ENCODE measurements around the gene GALNT10. TPM values are rescaled to one million over a fixed set of nuclear protein-coding genes. Genes with fewer than 3 reads are reported as not detected.

GALNT10 gene
- total RNA-seq, 1 donor from 2014 or later, result 4.8 TPM

DNA sequence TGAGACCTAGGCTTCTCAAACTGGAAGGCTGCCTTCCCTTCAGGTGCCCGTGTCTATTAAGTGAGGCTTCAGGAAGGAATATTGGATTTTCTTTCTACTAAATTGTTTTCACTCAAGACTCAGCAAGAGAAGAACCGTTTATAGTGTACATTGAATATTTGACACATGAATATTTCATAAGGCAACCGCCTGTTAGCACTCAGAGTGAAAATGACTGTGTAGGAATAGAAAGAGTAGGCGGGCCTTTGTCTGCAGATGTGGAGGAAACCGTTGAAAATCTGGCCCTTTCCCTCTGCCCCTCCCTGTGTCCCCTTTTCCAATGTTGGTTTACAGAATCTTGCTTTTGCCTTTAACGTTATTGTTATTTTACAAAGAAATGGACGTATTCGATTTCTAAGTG lies 261.4 kb downstream of the GALNT10 start:
- Mint-ChIP-seq H3K4me1 (ENCODE audit: low read depth, unreplicated experiment) (peaks cover 7% of the 10 kb centered on the region), H3K27ac (ENCODE audit: unreplicated experiment) (no peak overlapping the region), H3K4me3 (ENCODE audit: unreplicated experiment) (no peak overlapping the region), H3K27me3 (ENCODE audit: unreplicated experiment) (no peaks in the 10 kb centered on the region), H3K9me3 (ENCODE audit: unreplicated experiment) (no peaks in the 10 kb centered on the region), H3K36me3 (ENCODE audit: unreplicated experiment) (no peaks in the 10 kb centered on the region)
- DNase-seq, result no peak
- TF ChIP-seq, protein P1, sequence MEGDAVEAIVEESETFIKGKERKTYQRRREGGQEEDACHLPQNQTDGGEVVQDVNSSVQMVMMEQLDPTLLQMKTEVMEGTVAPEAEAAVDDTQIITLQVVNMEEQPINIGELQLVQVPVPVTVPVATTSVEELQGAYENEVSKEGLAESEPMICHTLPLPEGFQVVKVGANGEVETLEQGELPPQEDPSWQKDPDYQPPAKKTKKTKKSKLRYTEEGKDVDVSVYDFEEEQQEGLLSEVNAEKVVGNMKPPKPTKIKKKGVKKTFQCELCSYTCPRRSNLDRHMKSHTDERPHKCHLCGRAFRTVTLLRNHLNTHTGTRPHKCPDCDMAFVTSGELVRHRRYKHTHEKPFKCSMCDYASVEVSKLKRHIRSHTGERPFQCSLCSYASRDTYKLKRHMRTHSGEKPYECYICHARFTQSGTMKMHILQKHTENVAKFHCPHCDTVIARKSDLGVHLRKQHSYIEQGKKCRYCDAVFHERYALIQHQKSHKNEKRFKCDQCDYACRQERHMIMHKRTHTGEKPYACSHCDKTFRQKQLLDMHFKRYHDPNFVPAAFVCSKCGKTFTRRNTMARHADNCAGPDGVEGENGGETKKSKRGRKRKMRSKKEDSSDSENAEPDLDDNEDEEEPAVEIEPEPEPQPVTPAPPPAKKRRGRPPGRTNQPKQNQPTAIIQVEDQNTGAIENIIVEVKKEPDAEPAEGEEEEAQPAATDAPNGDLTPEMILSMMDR (IDR thresholded peaks at IDR 0.05; ENCODE audit: partially characterized antibody, unreplicated experiment), result no peak

DNA sequence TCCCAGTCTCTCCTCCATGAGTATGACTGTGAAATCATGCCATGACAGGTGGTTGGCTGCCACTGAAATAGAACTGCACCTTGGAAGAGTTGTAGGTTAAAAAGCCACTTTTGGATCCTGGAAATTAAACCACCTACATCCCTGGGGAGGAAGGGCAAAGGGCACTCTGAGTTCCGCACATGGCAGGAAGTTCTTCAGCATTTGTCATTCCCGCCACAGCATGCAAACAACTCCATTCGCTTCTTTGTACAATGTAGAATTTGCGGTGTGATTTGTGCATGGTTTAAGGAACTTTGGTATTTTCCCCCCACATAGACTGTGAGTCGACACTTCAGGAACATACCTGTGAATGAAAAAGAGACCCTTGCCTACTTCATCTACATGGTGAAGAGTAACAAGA lies 265.1 kb downstream of the GALNT10 start:
- Mint-ChIP-seq H3K4me3 (ENCODE audit: unreplicated experiment) (no peak overlapping the region), H3K36me3 (ENCODE audit: unreplicated experiment) (no peaks in the 10 kb centered on the region), H3K27me3 (ENCODE audit: unreplicated experiment) (no peaks in the 10 kb centered on the region), H3K9me3 (ENCODE audit: unreplicated experiment) (no peaks in the 10 kb centered on the region), H3K4me1 (ENCODE audit: low read depth, unreplicated experiment) (no peaks in the 10 kb centered on the region), H3K27ac (ENCODE audit: unreplicated experiment) (no peak overlapping the region)
- no peak for DNase-seq
- TF ChIP-seq, protein P1 (IDR thresholded peaks at IDR 0.05; ENCODE audit: partially characterized antibody, unreplicated experiment), result no peak

DNA sequence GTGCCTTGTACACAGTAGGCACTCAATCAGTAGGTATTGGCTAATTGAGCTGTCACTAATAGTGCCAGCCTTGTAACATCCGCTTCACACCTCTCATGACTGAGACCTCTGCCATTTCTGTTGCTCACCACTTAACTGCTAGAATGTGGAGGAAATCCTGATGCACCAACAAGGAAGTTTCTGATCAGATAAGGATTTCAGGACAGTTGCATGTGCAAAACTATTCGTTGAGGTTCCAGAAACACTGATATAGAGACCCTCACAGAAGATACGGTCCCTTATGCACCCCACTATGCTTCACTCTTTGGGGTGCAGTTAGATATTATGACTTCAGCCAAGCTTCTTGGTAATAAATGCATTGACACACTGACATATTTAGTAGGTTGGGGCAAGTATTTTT lies 266.0 kb downstream of the GALNT10 start:
- Mint-ChIP-seq H3K4me3 (ENCODE audit: unreplicated experiment) (no peak overlapping the region), H3K36me3 (ENCODE audit: unreplicated experiment) (no peaks in the 10 kb centered on the region), H3K9me3 (ENCODE audit: unreplicated experiment) (no peaks in the 10 kb centered on the region), H3K4me1 (ENCODE audit: low read depth, unreplicated experiment) (peaks cover 4% of the 10 kb centered on the region), H3K27ac (ENCODE audit: unreplicated experiment) (no peak overlapping the region), H3K27me3 (ENCODE audit: unreplicated experiment) (no peaks in the 10 kb centered on the region)
- no peak for DNase-seq
- TF ChIP-seq, protein P1 (IDR thresholded peaks at IDR 0.05; ENCODE audit: partially characterized antibody, unreplicated experiment), result no peak

- Mint-ChIP-seq H3K27ac (ENCODE audit: unreplicated experiment) (no peak overlapping the region), H3K4me3 (ENCODE audit: unreplicated experiment) (no peak overlapping the region), H3K4me1 (ENCODE audit: low read depth, unreplicated experiment) (peaks cover 8% of the 10 kb centered on the region), H3K36me3 (ENCODE audit: unreplicated experiment) (no peaks in the 10 kb centered on the region), H3K27me3 (ENCODE audit: unreplicated experiment) (no peaks in the 10 kb centered on the region), H3K9me3 (ENCODE audit: unreplicated experiment) (no peaks in the 10 kb centered on the region)
- DNase-seq, result no peak
- TF ChIP-seq, protein P1 (IDR thresholded peaks at IDR 0.05; ENCODE audit: partially characterized antibody, unreplicated experiment), result no peak
Measured at GRCh38 chr5:154459015-154459414, 268.5 kb downstream of the GALNT10 start.

DNA sequence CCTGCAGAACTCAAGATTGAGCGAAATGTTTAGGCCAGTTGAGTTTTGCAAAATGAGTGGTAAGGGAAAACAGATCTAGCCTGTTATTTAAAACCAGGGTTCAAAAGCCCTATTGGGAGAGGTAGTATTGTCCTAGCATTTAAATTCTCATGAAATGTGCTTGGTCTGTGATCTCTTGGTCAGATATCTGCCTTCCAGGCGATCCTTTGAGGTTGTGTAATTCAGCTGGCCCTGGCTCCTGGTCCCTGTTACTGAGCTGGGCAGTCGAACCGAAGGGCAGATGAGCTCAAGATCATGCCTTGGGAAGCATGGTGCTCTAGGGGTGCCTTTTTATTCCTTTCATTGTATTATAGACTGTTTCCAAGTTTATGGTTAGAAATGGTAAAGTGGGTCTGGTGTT lies 269.6 kb downstream of the GALNT10 start:
- H3K36me3 Mint-ChIP-seq (ENCODE audit: unreplicated experiment), result no peaks in the 10 kb centered on the region
- peaks cover 8% of the 10 kb centered on the region for H3K4me1 Mint-ChIP-seq (ENCODE audit: low read depth, unreplicated experiment)
- no peak for DNase-seq
- TF ChIP-seq, protein P1 (IDR thresholded peaks at IDR 0.05; ENCODE audit: partially characterized antibody, unreplicated experiment), result no peak
- H3K27me3 Mint-ChIP-seq (ENCODE audit: unreplicated experiment), result peaks cover 2% of the 10 kb centered on the region
- no peaks in the 10 kb centered on the region for H3K9me3 Mint-ChIP-seq (ENCODE audit: unreplicated experiment)
- no peak overlapping the region for H3K4me3 Mint-ChIP-seq (ENCODE audit: unreplicated experiment)
- no peak overlapping the region for H3K27ac Mint-ChIP-seq (ENCODE audit: unreplicated experiment)
